ENCODE measurements around the gene NDFIP2.
"Not testable (repeated sequence)": the region's sequence is repeated elsewhere in the genome, so short reads cannot be mapped to it uniquely, and the experiment has no call there.

The NDFIP2 gene

GRCh38 chr13:79531542-79532254, 50.7 kb downstream of the NDFIP2 start:
- no peak for DNase-seq (ENCODE audit: low read depth in 3 of 3, low spot score in 1 of 3)

- DNase-seq (ENCODE audit: low read depth in 3 of 3, low spot score in 1 of 3): no peak
These were observed 51.6 kb downstream of the NDFIP2 start for GRCh38 chr13:79532576-79532975.

DNA sequence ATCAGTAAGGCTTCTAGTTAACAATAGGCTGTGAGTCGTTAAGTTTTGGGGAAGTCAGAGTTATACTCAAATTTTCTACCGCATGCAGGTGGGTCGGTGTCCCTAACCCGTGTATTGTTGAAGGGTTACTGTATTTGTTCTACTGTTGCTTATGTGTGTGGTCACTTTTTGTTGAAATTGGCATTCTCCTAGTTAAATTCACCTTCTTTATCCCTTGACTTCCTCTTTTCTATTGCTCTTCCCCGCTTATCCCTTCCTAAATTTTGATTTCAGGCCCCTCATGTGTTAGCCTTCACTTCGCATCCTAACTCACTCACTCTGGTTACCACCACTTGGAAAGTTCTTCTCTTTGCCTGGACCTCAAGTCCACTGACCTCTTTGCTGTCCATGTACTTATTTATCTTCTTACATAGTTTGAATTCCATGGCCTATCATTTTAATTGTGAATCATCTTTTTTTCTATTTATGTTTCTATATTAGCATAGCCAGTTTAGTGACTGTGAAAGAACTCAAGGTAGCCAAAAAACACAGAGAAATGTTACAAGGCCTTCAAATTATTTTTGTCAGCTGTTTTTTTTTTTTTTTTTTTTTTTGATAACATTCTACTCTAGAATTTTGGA, 52.9 kb downstream of the NDFIP2 start:
- no peak for DNase-seq (ENCODE audit: low read depth in 3 of 3, low spot score in 1 of 3)

DNA sequence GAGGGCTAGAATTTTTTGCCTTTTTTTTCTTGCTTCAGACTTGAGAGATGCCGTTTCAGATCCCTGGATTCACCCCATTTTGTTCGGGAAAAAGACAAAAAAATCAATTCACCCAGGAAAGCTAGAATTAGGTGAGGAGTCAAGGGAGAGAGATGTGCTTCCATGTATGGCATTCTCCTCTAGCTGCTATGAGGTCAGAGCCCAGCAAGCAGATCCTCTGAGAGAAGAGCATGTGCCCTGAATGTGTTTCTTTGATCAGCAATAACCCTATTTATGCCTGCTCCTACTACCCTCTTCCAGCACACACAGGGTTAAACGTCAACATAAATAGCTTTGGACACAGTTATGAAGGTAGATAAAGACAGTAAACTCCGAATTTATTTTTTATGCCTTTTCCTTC, 53.6 kb downstream of the NDFIP2 start:
- no peak for DNase-seq (ENCODE audit: low read depth in 3 of 3, low spot score in 1 of 3)

DNA sequence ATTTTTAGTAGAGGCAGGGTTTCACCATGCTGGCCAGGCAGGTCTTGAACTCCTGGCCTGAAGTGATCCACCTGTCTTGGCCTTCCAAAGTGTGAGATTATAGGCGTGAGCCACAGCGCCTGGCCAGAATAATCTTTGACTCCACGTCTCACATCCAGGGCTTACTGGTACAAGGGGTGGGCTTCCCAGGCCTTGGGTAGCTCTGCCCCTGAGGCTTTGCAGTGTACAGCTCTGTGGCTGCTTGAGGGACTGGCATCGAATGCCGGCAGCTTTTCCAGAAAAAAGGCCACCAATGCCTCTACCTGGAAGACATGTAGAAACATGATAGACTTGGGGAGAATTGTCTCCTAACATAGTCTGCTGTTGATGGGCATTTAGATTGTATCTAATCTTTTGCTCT, 57.8 kb downstream of the NDFIP2 start:
- DNase-seq (ENCODE audit: low read depth in 3 of 3, low spot score in 1 of 3): no peak

GRCh38 chr13:79540504-79540903, 59.5 kb downstream of the NDFIP2 start:
- no peak for DNase-seq (ENCODE audit: low read depth in 3 of 3, low spot score in 1 of 3)

- no peak for DNase-seq (ENCODE audit: low read depth in 3 of 3, low spot score in 1 of 3)
These were observed 60.6 kb downstream of the NDFIP2 start for GRCh38 chr13:79541426-79542049.

DNA sequence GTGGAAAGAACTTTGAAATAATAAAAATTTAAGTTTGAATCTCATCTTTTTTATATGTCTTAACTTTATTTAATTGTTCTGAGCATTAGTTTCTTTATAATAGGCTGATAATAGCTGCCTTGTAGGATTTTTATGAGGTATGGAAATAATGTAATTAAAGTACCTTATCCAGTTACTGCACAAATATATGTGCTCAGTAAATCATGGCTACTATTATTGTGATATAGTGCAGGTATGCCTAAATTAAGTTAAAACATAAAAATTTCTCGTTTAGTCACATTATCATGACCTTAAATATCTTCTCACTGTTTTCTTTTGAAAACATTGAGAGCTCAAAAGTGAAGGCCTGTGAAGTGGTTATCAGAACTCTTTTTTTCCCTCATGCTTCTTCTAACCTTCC, 62.9 kb downstream of the NDFIP2 start:
- DNase-seq (ENCODE audit: low read depth in 3 of 3, low spot score in 1 of 3): no peak

- DNase-seq (ENCODE audit: low read depth in 3 of 3, low spot score in 1 of 3): no peak
These were observed 66.5 kb downstream of the NDFIP2 start for GRCh38 chr13:79547211-79548195.

GRCh38 chr13:79548902-79549301, 67.9 kb downstream of the NDFIP2 start:
- DNase-seq (ENCODE audit: low read depth in 3 of 3, low spot score in 1 of 3): no peak

DNA sequence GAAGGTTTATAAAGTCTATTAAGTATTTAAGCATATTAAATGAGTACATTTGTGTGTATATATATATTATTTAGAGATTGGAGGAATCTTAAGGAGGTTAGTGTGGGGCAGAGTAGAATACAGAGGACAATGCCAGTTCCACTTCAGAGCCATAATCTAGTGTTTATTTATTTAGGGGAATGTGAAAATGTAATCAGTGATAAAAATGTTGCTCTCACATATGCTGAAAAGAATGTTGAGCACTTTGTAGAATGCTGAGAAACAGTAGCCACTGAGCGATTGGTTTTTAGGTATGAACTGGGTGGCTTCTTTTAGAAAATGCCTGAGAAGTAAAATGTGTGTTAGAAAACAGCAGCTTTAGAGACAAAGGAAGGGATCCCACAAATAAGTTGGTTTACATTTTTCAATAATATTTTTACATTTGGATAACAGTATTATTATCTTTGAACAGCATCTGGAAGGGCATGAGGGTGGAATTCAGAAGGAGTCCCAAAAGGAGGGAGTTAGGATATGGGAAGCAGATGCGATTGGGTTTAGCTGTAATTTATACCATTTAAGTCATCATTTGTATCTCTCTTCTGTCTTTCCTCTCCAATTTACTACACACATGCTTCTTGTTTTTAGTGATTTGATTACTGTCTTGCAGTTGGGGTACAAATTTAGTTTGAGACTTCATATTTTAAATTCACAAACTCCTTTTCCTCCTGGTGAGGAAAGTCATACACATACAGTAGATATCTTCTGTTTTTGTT, 68.6 kb downstream of the NDFIP2 start:
- no peak for DNase-seq (ENCODE audit: low read depth in 3 of 3, low spot score in 1 of 3)

DNA sequence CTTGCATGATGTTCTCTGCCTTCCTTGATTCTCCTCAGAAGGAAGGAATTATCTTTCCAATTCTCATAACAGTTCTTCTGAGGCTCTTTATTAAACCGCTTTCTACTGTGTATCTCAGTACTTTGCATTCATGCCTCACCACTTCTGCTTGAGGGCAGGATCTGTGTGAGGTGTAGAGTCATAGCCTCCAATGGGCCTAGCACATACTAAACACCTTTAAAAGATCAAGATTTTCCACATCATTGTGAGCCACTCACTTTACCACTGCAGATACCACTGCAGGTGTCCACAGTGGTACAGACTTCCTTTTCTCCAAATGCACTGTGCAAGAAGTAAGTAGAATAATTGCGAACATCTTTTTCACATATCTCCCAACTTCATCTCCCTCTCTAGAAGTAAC, 76.7 kb downstream of the NDFIP2 start:
- no peak for DNase-seq (ENCODE audit: low read depth in 3 of 3, low spot score in 1 of 3)

DNA sequence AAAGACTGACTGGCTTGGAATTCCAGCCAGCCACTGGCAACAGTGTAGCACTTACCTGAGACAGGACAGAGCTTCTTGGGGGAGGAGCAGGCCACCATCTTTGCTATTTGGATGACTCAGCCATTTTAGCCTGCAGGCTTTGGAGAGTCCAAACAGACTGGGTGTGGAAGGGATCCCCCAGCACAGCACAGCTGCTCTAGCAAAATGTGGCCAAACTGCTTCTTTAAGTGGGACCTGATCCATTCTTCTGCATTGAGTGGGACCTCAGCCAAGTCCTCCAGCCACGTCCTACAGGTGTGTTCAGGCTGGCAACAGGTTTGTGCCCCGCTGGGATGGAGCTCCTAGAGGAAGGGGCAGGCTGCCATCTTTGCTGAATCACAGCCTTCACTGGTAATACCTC, 80.0 kb downstream of the NDFIP2 start:
- DNase-seq (ENCODE audit: low read depth in 3 of 3, low spot score in 1 of 3): no peak

DNA sequence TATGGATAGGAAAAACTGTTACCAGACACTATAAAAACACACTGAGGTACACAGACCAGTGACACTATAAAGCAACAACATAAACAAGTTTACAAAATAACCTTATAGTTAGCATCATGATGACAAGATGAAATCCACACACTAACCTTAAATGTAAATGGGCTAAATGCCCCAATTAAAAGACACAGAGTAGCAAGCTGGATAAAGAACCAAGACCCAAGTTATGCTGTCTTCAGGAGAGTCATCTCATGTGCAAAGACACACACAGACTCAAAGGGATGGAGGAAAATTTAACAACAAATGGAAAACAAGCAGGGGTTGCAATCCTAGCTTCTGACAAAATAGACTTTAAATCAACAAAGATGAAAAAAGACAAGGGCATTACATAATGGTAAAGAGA, 81.6 kb downstream of the NDFIP2 start:
- no peak for DNase-seq (ENCODE audit: low read depth in 3 of 3, low spot score in 1 of 3)

- DNase-seq (ENCODE audit: low read depth in 3 of 3, low spot score in 1 of 3): no peak
These were observed 85.2 kb downstream of the NDFIP2 start for GRCh38 chr13:79566118-79566517.

- DNase-seq (ENCODE audit: low read depth in 3 of 3, low spot score in 1 of 3): no peak
These were observed 90.2 kb downstream of the NDFIP2 start for GRCh38 chr13:79571147-79571546.

GRCh38 chr13:79573892-79574291, 92.9 kb downstream of the NDFIP2 start:
- DNase-seq (ENCODE audit: low read depth in 3 of 3, low spot score in 1 of 3): not testable (repeated sequence)

GRCh38 chr13:79581870-79582315, 100.9 kb downstream of the NDFIP2 start:
- DNase-seq (ENCODE audit: low read depth in 3 of 3, low spot score in 1 of 3): no peak

- DNase-seq (ENCODE audit: low read depth in 3 of 3, low spot score in 1 of 3): no peak
These were observed 101.9 kb downstream of the NDFIP2 start for GRCh38 chr13:79582896-79583295.

DNA sequence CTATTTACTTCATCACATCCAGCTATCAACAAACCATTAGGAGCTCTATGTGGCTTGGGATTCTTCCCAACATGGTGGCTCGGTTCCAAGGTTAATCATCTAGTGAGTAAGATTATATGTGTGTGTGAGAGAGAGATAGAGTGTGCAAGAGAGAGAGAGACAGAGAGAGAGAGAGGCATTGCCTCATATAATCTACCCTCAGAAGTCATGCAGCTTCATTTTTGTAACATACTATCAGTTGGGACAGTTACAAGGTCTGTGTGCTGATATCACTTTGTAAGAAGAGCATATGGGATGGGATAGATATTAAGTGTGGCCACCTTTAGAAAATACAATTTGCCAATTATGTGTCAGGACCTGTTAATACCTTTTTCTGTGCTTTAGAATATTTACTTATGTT, 104.1 kb downstream of the NDFIP2 start:
- DNase-seq (ENCODE audit: low read depth in 3 of 3, low spot score in 1 of 3): no peak

Measured in stimulated activated CD4-positive, alpha-beta T cell treated with anti-CD3 and anti-CD28 coated beads, TNF-alpha, amount 100 ng/mL, for 1 hour (primary cell).